G401 (cell line): Measurements from ENCODE around the gene MYO7A. TPM values are rescaled to one million over a fixed set of nuclear protein-coding genes. Genes with fewer than 3 reads are reported as not detected.

Source experiments
- DNase-seq: peaks from one replicate; pipeline ENCODE4 v3.0.0-alpha.2; 2015; ENCODE audit warnings: low spot score
- in situ Hi-C: cut with HindIII; loops from 2 replicates; pipeline ENCODE4 v1.10.0; 2016; ENCODE audit warnings: low sequenced_read_pairs, mixed read lengths
- total RNA-seq: library from RNA; depleted of rRNA; stranded (reverse); fragments of >200 nt; shearing (Covaris generic); gene quantifications from 2 replicates; pipeline ENCODE4 v1.2.3, GENCODE V29; 2014

MYO7A gene
- total RNA-seq, 1 experiment from 2014 or later, result 0.64 TPM

DNA sequence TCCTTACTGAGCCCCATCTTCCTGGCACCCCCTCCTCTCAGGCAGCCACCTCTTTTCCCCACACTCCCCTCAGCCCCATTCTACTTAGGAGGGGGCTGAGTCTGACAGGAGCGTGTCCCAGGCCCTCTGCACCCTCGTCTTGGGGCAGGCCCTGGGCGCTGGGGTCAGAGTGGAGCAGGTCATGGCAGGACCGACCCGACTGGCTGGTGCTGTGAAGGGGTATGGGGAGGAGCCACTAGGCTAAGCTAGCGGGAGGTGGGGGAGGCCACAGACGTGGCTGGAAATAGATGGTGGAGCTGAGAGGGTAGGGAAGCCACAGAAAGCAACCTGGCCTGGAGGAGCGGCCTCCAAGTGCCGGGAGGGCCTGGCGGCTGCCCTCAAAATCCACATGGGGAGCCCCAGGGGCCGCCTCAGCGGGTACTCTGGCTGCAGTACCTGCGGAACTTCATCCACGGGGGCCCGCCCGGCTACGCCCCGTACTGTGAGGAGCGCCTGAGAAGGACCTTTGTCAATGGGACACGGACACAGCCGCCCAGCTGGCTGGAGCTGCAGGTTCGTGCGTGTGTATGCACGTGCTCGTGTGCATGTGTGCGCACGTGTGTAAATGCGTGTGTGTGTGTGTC is 61.7 kb downstream of the MYO7A start:
- in situ Hi-C loops, result no loop called here
- DNase-seq, result no peak

DNA sequence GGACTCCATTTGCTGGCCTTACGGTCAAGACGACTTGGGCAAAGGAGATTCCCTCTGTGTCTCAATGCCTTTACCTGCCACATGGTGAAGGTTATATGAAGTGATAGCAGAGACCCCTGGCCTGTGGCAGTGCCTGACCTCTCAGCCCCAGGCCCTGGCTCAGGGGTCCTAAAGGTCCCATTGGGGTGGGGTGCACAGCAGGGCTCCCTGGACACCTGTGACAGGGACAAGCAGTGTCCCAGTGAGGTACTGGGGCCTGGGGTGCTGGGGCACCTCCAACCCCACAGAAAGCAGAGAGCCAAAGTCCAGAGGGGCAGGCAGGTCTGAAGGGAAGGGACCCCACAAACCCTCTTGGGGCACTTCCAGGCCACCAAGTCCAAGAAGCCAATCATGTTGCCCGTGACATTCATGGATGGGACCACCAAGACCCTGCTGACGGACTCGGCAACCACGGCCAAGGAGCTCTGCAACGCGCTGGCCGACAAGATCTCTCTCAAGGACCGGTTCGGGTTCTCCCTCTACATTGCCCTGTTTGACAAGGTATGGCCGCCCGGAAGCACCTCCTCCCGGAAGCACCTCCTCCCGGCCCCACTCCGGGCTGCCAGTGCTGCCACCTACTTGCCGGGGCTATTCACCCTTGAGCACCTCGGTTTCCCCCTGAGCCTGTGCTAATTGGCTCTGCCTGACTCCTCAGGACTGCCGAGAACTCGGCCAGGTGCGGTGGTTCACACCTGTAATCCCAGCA is 62.5 kb downstream of the MYO7A start:
- no peak for DNase-seq
- in situ Hi-C loops, result no loop called here

DNA sequence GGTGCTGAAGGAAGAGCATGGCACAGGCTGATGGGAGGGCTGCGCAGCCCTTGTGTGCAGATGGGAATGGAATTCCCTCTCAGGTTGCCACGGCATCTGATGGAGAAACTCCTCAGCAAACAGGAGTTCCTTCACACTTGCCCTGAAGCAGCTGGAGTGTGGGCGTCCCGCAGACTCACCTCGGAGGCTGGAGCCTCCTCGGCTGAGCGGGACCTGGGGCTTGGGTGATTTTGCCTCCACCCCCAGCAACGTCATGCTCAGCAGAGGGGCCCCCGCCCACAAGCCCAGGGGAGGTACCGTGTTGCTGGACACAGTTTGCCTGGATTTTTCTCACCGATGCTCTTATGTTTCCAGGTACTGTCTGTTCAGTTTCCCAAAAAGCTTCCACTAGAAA is 63.4 kb downstream of the MYO7A start:
- DNase-seq, result no peak
- in situ Hi-C loops, result no loop called here

DNA sequence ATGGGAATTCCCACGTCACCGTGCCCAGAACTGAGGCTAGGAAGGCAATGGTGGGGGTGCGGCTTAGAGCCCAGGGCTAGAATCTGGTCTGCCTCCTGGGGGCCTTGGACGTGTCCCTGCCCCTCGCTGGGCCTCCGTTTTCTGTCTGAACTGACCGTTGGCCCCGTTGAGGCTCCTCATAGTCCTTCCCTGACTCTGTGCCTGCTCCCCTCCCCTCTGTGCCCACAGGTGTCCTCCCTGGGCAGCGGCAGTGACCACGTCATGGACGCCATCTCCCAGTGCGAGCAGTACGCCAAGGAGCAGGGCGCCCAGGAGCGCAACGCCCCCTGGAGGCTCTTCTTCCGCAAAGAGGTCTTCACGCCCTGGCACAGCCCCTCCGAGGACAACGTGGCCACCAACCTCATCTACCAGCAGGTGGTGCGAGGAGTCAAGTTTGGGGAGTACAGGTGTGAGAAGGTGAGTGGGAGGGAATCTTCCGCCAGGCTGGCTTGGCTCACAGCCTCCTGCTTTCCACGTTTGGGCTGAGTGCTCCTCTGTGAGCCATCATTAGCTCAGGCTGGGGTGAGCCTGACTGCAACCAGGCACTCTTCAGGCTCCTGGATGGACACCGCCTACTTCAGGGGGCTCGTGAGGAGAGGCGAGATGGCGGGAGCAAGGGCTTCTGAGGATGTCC is 63.9 kb downstream of the MYO7A start:
- peak; percentile 34 for DNase-seq
- in situ Hi-C loops, result no loop called here

DNA sequence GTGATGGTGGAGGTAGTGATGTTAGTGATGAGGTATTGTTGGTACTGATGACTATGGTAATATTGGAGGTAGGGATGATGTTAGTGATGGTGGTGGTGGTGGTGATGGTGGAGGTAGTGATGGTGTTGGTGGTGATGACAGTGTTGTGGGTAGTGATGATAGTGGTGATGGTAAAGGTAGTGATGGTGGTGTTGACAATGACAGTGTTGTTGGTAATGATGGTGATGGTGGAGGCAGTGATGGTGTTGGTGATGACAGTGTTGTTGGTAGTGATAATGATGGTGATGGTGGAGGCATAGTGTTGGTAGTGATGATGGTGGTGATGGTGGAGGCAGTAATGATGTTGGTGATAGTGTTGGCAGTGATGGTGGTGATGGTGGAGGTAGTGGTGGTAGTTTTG is 65.1 kb downstream of the MYO7A start:
- DNase-seq, result no peak
- in situ Hi-C loops, result no loop called here

DNA sequence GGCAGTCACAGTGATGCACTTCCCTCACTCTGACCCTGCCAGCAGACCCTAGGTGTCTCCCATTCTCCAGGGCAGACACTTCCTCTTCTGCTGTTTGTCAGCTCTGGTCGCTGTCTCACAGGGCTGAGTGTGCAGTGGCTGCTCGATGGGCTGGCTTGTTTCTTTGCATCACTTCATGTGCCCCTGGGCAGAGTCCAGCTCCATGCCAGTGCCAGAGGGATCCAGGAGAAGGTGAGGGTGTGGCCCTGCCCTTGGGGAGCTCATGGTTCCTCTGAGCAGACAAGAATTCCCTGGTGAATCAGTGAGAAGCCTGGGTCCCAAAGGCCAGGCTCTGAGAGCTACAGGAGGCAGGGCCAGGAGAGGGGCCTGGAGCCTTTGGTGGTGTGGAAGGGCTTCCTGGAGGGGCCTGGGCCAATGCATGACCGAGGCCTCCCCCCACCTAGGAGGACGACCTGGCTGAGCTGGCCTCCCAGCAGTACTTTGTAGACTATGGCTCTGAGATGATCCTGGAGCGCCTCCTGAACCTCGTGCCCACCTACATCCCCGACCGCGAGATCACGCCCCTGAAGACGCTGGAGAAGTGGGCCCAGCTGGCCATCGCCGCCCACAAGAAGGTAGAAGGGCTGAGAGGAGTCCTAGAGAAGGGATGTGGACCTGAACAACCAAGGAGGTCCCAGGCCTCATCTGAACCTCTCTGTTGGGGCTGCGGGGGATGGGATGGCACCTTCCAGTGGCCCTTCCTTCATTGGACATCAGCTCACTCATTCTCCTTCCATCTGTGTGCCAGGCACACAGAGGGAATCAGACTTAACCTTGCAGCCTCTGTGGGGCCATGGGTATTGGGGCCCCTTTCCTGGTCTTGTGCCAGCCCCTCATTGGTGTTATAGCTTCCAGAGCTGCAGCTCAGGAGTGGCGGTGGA is 66.1 kb downstream of the MYO7A start:
- in situ Hi-C loops, result no loop called here
- DNase-seq, result no peak

DNA sequence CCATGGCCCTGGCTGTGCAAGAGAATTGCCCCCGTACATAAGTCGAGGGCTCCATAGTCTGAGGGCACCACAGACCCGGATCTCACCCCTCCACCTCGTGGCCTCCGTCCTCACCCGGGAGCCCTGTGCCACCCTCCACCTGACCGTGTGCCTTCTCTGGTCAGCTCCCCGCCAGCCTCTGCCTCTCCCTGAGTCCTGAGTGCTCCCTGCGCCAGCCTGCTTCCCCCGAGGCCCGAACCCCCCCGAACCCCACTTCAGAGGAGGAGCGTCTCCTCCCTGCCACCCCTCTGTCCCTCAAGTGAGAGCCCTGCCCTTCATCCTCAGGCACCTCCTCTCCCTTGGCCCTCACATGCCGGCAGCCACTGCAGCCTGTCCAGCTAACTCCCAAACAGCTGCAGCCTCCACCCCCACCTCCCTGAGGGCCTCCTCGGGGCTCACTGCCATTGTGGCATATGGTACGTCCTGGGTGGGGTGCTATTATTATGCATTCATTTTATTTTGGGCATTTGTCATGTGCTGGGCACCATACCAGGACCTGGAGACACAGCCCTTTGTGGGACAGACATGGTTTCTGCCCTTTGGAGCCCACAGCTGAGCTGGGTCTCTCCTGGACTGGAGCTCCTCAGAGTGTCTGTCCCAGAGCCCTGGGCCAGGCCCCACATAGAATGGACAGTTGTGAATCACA is 67.2 kb downstream of the MYO7A start:
- in situ Hi-C loops, result no loop called here
- peak; percentile 50 for DNase-seq

DNA sequence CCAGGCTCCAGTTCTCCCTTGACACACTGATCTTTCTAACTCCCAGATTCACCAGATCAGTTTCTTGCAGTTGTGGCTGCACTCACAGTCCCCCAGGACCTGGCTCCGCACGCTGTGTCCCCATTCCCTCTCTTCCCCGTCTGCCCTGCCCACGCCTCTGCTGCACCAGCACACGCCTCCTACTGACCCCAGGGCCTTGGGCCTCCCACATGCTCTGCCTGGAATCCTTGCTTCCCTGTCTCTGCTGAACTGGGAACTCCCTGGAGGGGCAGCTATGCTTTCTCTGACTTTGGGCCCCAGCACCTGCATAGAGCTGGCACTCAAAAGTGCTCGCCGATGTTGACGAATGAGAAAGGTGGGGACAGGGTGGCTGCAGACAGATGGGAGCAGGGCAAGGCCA is 68.9 kb downstream of the MYO7A start:
- in situ Hi-C loops, result no loop called here
- no peak for DNase-seq

DNA sequence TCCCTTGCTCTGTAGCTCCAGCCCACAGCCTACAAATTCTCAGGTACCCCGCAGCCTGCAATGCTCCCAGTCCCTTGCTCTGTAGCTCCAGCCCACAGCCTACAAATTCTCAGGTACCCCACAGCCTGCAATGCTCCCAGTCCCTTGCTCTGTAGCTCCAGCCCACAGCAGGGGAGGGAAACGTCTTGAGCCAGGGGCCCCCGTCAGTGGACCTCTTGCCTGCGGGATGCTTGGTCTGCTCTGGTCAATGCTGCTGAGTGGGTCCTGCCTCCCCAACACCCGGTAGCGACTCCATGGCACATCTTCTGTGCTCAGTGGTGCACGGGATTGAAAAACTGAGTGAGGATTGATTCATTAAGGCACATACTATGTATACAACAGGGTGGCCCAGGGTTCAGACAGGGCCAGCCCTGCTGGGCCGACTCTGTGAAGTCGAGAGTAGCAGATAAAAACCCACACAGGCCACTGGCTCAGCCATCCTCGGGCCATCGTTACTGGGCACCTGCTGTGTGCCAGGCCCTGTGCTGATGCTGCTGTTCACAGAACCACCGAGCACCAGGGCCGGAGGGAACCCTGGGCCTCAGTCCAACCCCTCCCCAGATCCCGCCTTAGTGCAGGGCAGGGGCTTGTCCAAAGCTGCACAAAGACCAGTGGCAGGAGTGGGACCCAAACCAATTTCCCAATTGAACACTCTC is 69.7 kb downstream of the MYO7A start:
- DNase-seq, result no peak
- in situ Hi-C loops, result no loop called here

DNA sequence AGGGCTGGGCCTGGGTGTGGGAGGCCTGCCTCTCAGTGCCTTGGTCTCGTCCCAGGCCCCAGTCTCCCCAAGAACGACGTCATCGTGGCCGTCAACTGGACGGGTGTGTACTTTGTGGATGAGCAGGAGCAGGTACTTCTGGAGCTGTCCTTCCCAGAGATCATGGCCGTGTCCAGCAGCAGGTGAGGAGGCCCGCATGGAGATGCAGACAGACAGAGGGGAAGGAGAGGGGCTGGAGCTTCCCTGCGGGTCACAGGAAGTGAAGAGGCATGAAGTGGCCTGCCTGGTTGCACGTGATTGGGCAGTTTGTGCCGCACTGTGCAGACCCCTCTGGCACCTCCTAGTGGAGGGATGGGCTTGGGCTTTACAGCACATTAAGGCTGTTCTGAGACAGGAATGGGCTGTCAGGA is 70.4 kb downstream of the MYO7A start:
- in situ Hi-C loops, result no loop called here
- DNase-seq, result no peak

DNA sequence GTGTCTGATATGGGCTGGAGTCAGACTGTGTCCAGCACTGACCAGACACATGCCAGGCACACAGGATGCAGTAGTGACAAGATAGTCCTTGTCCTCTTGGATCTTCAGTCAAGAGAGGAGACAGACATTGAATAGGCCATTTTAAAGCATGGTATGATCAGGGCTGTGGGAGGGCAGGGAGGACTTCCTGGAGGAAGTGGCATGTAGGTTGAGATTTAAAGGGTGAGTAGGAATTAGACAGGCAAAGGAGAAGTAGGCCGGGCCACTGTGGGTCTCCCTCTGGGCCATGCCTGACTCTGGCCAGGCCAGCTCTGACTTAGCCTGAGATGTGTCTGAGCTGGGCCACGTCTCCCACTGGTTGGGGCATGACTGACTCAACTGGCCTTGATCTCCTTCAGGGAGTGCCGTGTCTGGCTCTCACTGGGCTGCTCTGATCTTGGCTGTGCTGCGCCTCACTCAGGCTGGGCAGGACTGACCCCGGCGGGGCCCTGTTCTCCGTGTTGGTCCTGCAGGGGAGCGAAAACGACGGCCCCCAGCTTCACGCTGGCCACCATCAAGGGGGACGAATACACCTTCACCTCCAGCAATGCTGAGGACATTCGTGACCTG is 71.2 kb downstream of the MYO7A start:
- in situ Hi-C loops, result no loop called here
- DNase-seq, result no peak

DNA sequence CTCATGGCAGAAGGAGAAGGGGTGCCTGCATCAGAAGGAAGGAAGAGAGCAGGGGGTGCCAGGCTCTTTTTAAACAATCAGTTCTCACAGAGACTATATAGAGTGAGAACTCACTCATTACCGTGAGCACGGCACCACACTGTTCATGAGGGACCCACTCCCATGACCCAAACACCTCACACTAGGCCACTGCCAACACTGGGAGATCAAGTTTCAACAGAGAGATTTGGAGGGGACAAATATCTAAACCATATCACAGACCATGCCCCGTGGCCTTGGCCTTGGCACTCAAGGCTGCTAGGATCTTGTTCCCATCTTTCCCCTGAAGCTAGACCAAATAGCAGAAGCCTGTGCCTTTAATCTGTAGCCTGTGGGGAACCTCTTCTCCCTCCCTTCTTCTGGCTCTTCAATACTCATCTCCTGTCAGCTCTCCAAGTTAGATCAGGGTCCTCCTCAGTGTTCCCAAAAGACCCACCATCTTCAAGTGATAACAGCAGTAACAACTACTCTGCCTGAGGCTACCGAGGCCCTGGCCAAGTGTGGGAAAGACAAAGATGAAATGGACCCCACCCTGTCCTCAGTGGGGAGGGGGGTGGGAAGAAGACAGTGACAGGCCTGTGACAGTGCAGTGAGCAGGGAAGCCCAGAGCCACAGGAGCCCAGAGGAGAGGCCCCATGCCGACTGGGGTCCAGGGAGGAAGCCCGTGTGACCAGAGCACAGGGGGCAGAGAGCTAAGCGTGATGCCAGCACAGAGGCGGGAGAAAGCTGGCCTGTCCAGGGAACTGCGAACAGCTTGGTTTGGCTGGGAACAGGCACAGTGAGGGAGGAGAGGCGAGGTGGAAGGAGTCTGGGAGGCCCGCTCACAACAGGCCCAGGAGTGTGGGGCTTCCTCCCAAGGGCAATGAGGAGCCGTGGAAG is 72.6 kb downstream of the MYO7A start:
- DNase-seq, result no peak
- in situ Hi-C loops, result no loop called here

DNA sequence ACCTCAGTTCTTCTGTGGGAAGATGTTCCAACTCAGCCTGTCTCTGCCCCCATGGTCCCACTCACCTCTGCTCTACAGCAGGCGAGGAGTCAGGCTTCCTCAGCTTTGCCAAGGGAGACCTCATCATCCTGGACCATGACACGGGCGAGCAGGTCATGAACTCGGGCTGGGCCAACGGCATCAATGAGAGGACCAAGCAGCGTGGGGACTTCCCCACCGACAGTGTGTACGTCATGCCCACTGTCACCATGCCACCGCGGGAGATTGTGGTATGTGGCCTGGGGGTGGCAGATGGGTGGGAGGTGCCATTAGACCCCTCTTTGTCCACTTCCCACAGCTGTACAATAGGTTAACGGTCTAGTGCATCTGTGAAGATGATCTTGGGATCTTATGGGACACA is 73.3 kb downstream of the MYO7A start:
- no peak for DNase-seq
- in situ Hi-C loops, result no loop called here

DNA sequence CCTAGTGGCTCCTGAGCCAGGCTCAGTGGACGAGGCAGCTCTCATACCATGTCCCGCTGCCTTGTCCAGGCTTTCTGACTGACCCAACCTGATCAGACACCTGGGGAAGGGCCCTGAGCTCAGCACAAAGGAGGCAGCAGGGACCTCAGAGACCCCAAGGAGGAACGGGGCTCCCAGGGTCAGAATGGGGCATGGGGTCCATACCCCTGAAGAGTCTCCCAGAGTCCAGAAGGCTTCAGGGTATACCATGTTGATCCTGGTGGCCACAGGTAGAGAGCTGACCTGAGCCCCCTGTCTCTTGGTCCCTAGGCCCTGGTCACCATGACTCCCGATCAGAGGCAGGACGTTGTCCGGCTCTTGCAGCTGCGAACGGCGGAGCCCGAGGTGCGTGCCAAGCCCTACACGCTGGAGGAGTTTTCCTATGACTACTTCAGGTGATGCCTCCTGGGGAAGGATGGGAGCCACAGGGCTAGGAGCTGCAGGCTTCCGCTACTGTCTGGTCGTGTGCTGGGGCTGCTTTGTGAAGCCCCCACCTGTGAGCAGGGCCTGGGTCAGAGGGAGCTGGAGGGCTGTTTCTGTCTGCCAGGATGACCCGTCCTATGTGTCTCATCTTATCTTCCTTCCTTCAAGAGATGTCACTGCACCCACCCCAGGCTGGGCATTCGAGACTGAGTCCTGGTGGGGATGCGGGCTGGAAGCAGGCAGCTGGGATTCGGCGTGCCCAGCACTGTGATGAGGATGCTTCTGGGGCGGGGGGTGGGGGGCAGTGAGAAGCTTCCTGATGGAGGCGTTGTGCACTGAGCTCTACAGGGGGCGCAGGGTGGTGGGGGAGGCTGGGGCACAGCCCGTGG is 74.2 kb downstream of the MYO7A start:
- DNase-seq, result no peak
- in situ Hi-C loops, result no loop called here

DNA sequence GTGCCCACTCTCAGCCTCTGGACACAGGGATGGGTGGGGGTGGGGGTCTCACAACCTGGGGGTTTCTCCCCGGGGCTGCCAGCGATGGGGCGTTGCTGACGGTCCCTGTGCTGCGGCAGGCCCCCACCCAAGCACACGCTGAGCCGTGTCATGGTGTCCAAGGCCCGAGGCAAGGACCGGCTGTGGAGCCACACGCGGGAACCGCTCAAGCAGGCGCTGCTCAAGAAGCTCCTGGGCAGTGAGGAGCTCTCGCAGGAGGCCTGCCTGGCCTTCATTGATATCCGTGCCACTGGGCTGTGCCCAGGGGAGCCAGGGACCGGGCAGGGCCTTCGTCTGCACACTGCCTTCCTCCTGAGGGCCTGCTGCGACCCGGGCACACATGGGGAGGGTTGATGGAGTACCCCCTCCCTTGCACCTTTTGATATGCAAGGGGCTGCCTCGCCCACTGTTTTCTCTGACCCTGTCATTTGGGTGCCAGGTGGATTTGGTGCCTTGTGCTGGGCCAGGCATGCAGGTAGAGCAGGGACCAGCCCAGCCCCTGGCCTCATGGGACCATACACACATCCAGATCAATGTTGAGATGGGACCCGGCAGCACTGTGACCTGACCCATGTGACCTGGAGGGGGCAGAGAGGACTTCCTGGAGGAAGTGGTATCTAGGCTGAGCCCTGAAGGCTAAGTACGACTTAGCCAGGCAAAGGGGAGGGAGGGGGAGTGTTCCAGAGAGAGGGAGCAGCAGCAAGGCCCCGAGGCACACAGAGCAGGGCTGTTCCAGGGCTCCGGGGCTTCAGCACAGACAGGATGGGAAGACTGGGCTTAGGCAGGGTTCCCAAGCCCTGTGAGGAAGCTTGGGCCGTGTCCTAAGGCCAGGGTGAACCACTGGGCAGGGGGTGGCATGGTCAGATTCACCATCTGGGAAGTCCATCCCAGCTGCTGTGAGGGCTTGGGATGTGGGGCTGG is 75.2 kb downstream of the MYO7A start:
- in situ Hi-C loops, result no loop called here
- no peak for DNase-seq
